ENCODE results near the gene ARHGAP27. TPM values are rescaled to one million over a fixed set of nuclear protein-coding genes. Genes with fewer than 3 reads are reported as not detected.
A peak's percentile ranks its signal among the peaks of the same experiment; 100 is the strongest.

Gene ARHGAP27
- total and polyA plus RNA-seq, 2 of the 13 experiments (the other 11 are each of a cell fraction or from before 2014, with no cell fraction given), result 15.5 to 18.9 TPM

GRCh38 chr17:45425125-45425983 is 7.3 kb downstream of the ARHGAP27 start (continued):
- TF ChIP-seq MXI1 (IDR thresholded peaks at IDR 0.05; ENCODE audit: borderline replicate concordance, low read depth, low read length), result no peak
- TF ChIP-seq ZNF296 (CRISPR knock-in tag; conservative IDR thresholded peaks at IDR 0.05), result no peak
- peak; percentile 74; the same call in 1 of the 2 replicates for TF ChIP-seq GLI4 (CRISPR knock-in tag; IDR thresholded peaks at IDR 0.05; ENCODE audit: borderline replicate concordance)
- TF ChIP-seq YEATS4 (CRISPR knock-in tag; IDR thresholded peaks at IDR 0.05; ENCODE audit: borderline replicate concordance), result peak; percentile 72; the same call in 1 of the 2 replicates
- TF ChIP-seq ZNF574 (CRISPR knock-in tag; IDR thresholded peaks at IDR 0.05), result peak; percentile 57
- no peak for TF ChIP-seq REL (CRISPR knock-in tag; conservative IDR thresholded peaks at IDR 0.05)
- TF ChIP-seq, protein P1, sequence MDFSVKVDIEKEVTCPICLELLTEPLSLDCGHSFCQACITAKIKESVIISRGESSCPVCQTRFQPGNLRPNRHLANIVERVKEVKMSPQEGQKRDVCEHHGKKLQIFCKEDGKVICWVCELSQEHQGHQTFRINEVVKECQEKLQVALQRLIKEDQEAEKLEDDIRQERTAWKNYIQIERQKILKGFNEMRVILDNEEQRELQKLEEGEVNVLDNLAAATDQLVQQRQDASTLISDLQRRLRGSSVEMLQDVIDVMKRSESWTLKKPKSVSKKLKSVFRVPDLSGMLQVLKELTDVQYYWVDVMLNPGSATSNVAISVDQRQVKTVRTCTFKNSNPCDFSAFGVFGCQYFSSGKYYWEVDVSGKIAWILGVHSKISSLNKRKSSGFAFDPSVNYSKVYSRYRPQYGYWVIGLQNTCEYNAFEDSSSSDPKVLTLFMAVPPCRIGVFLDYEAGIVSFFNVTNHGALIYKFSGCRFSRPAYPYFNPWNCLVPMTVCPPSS (IDR thresholded peaks at IDR 0.05), result no peak
- TF ChIP-seq PHB2 (IDR thresholded peaks at IDR 0.05; ENCODE audit: partially characterized antibody), result no peak
- TF ChIP-seq FOXK1 (CRISPR knock-in tag; IDR thresholded peaks at IDR 0.05; ENCODE audit: borderline replicate concordance, low read depth), result 0 out of 2 replicates have a peak, but pooled peaks have one; percentile 28
- no peak for TF ChIP-seq ZNF549 (CRISPR knock-in tag; IDR thresholded peaks at IDR 0.05)
- TF ChIP-seq BCL6 (CRISPR knock-in tag; IDR thresholded peaks at IDR 0.05), result no peak
- TF ChIP-seq SP2 (CRISPR knock-in tag; IDR thresholded peaks at IDR 0.05), result 0 out of 2 replicates have a peak, but pooled peaks have one; percentile 40
- TF ChIP-seq ZNF3 (CRISPR knock-in tag; IDR thresholded peaks at IDR 0.05), result no peak
- TF ChIP-seq ZNF235 (CRISPR knock-in tag; IDR thresholded peaks at IDR 0.05; ENCODE audit: borderline replicate concordance), result no peak
- TF ChIP-seq FOXO1 (CRISPR knock-in tag; IDR thresholded peaks at IDR 0.05), result no peak
- no peak for TF ChIP-seq PAX8 (CRISPR knock-in tag; IDR thresholded peaks at IDR 0.05; ENCODE audit: borderline replicate concordance)
- peak; percentile 68 for TF ChIP-seq JARID2 (CRISPR knock-in tag; IDR thresholded peaks at IDR 0.05; ENCODE audit: insufficient replicate concordance)
- TF ChIP-seq ZNF570 (CRISPR knock-in tag; IDR thresholded peaks at IDR 0.05; ENCODE audit: borderline replicate concordance), result no peak
- TF ChIP-seq MAZ (IDR thresholded peaks at IDR 0.05; ENCODE audit: borderline replicate concordance, low read depth, low read length), result peak; percentile 65; the same call in 1 of the 2 replicates
- TF ChIP-seq MAZ (CRISPR knock-in tag; IDR thresholded peaks at IDR 0.05; ENCODE audit: low read depth), result peak; percentile 53
- peak; percentile 40; the same call in 1 of the 2 replicates for TF ChIP-seq ZNF879 (CRISPR knock-in tag; IDR thresholded peaks at IDR 0.05)
- no peak for TF ChIP-seq RFX1 (IDR thresholded peaks at IDR 0.05)
- 0 out of 2 replicates have a peak, but pooled peaks have one; percentile 25 for TF ChIP-seq SIX1 (CRISPR knock-in tag; IDR thresholded peaks at IDR 0.05; ENCODE audit: borderline replicate concordance)
- peak; percentile 88; the same call in 1 of the 2 replicates for TF ChIP-seq ZBTB42 (CRISPR knock-in tag; IDR thresholded peaks at IDR 0.05)

Data from HepG2 (cell line).